Measurements from ENCODE around the gene UHMK1.
"Not testable (repeated sequence)": the region's sequence is repeated elsewhere in the genome, so short reads cannot be mapped to it uniquely, and the experiment has no call there.

Gene UHMK1

GRCh38 chr1:162497723-162498495, at the start of gene UHMK1:
Gene UHMK1 (plus strand): TSS chr1:162497818. CDS start chr1:162498001, 183 bp downstream.
- DNase-seq, result peak; percentile 89 to 90

GRCh38 chr1:162454361-162454760, 43.3 kb upstream of the UHMK1 start:
- DNase-seq, result not testable (repeated sequence)

- DNase-seq, result no peak
These were observed 41.3 kb upstream of the UHMK1 start for GRCh38 chr1:162456323-162456722.

GRCh38 chr1:162458236-162458635, 39.4 kb upstream of the UHMK1 start:
- DNase-seq, result no peak

GRCh38 chr1:162462425-162462824, 35.2 kb upstream of the UHMK1 start:
- DNase-seq, result not testable (repeated sequence)

GRCh38 chr1:162463021-162463420, 34.6 kb upstream of the UHMK1 start:
- DNase-seq, result no peak

GRCh38 chr1:162466797-162467196, 30.8 kb upstream of the UHMK1 start:
- no peak for DNase-seq

- no peak for DNase-seq
These were observed 27.4 kb upstream of the UHMK1 start for GRCh38 chr1:162470216-162470615.

GRCh38 chr1:162471290-162471853, 26.2 kb upstream of the UHMK1 start:
- no peak for DNase-seq

GRCh38 chr1:162475089-162475488, 22.5 kb upstream of the UHMK1 start:
- DNase-seq, result no peak

GRCh38 chr1:162475539-162476185, 22.0 kb upstream of the UHMK1 start:
- DNase-seq, result no peak

- DNase-seq, result no peak
These were observed 21.0 kb upstream of the UHMK1 start for GRCh38 chr1:162476620-162477019.

GRCh38 chr1:162485236-162485635, 12.4 kb upstream of the UHMK1 start:
- DNase-seq, result no peak

- no peak for DNase-seq
These were observed 10.4 kb upstream of the UHMK1 start for GRCh38 chr1:162487241-162487640.

- no peak for DNase-seq
These were observed 9.4 kb upstream of the UHMK1 start for GRCh38 chr1:162488219-162488618.

- DNase-seq, result not testable (repeated sequence)
These were observed 1.9 kb upstream of the UHMK1 start for GRCh38 chr1:162495531-162496233.

- peak; percentile 6 to 10 for DNase-seq
These were observed 405 bp upstream of the UHMK1 start for GRCh38 chr1:162497104-162497722.

GRCh38 chr1:162498496-162498810, 835 bp downstream of the UHMK1 start:
- DNase-seq, result no peak

GRCh38 chr1:162500805-162501204, 3.2 kb downstream of the UHMK1 start:
- DNase-seq, result no peak

GRCh38 chr1:162502077-162502476, 4.5 kb downstream of the UHMK1 start:
- no peak for DNase-seq

- no peak for DNase-seq
These were observed 5.3 kb downstream of the UHMK1 start for GRCh38 chr1:162502928-162503327.

- no peak for DNase-seq
These were observed 29.7 kb downstream of the UHMK1 start for GRCh38 chr1:162527314-162527713.

All from activated CD4-positive, alpha-beta T cell treated with anti-CD3 and anti-CD28 coated beads, Interleukin-2, amount 50 U/mL, for 48 hours (primary cell).